Kidney (tissue), 14 donors: ENCODE data around the gene PRSS16. TPM values are rescaled to one million over a fixed set of nuclear protein-coding genes. Genes with fewer than 3 reads are reported as not detected.

Experiments
- DNase-seq, 5 donors: peaks; one replicate each; pipeline ENCODE4 v3.0.0-alpha.2; 2013 to 2020
- FAIRE-seq: peaks from 2 replicates; lab custom pipeline; 2012; peaks lifted over from hg19 to GRCh38; lab: Jason Lieb, UNC
- H3K27ac ChIP-seq, 2 donors: one replicate each; pipeline ENCODE4 v1.7.0; 2013; ENCODE audit warnings: low read depth in 2 of 2, low read length in 2 of 2, inconsistent platforms in 1 of 2
- H3K27me3 ChIP-seq: one replicate; pipeline ENCODE4 v1.7.1; 2013; ENCODE audit warnings: low read length, inconsistent platforms; ENCODE audit not compliant: control insufficient read depth, insufficient read depth
- H3K36me3 ChIP-seq, 3 donors: one replicate each; pipeline versions ENCODE4 v1.7.0 to v1.7.1; 2013; ENCODE audit warnings: low read length in 3 of 3, control low read depth in 1 of 3, inconsistent platforms in 1 of 3; ENCODE audit not compliant: insufficient read depth in 3 of 3, control insufficient read depth in 2 of 3
- H3K4me1 ChIP-seq, 3 donors: one replicate each; pipeline versions ENCODE4 v1.7.0 to v1.7.1; 2013; ENCODE audit warnings: low read length in 3 of 3, inconsistent platforms in 1 of 3, low read depth in 1 of 3; ENCODE audit not compliant: control insufficient read depth in 2 of 3, insufficient read depth in 2 of 3
- H3K4me3 ChIP-seq, 3 donors: one replicate each; pipeline versions ENCODE4 v1.7.0 to v1.8.1; 2013; ENCODE audit warnings: low read length in 3 of 3, control low read depth in 1 of 3, inconsistent platforms in 1 of 3
- H3K9ac ChIP-seq, 3 donors: one replicate each; pipeline versions ENCODE4 v1.7.0 to v1.7.1; 2013; ENCODE audit warnings: low read length in 3 of 3, control low read depth in 1 of 3, inconsistent platforms in 1 of 3
- H3K9me3 ChIP-seq, 3 donors: one replicate each; pipeline versions ENCODE4 v1.7.0 to v1.7.1; 2013; ENCODE audit warnings: low read length in 3 of 3, control low read depth in 1 of 3, inconsistent platforms in 1 of 3; ENCODE audit not compliant: control insufficient read depth in 2 of 3, insufficient read depth in 1 of 3
- intact Hi-C: fragments of 100-400 bp; cut with DNase I; formaldehyde crosslinking; loops from one replicate; pipeline ENCODE4 v1.11.1; 2022
- polyA plus RNA-seq: library from polyadenylated mRNA; stranded (reverse); fragments of 350-450 nt; fragmentation: Illumina TruSeq; extraction: RNeasy Lipid Tissue Mini Kit (QIAGEN cat#74804); gene quantifications from one replicate; pipeline ENCODE4 v1.2.3, GENCODE V29; 2014; ENCODE audit warnings: low read depth, low replicate concordance; ENCODE audit not compliant: insufficient read depth
- total RNA-seq: library from RNA; stranded (reverse); fragmentation: NEBNext Ultra II Directional; extraction: Animal tissue kit (Norgen Biotek cat#: 25700); gene quantifications from one replicate; pipeline ENCODE4 v1.2.1, GENCODE V29; 2021
- TF ChIP-seq, protein P1 (sequence below): IDR thresholded peaks from 3 replicates; pipeline ENCODE4 v1.5.1; 2012; ENCODE audit warnings: mild to moderate bottlenecking, moderate library complexity, borderline replicate concordance; ENCODE audit not compliant: insufficient read depth; ENCODE audit errors: extremely low read depth
- donor health status: control.
- donor health status: control.
- donor health status: control.
- donor health status: control.
- donor health status: control.
- donor health status: DM: yes; HTN: yes; CAD: no.
- donor health status: Normal renal cell carcinoma (clear cell type).

Gene PRSS16
- total and polyA plus RNA-seq, 2 donors from 2014 or later: 5.1 to 11.2 TPM

DNA sequence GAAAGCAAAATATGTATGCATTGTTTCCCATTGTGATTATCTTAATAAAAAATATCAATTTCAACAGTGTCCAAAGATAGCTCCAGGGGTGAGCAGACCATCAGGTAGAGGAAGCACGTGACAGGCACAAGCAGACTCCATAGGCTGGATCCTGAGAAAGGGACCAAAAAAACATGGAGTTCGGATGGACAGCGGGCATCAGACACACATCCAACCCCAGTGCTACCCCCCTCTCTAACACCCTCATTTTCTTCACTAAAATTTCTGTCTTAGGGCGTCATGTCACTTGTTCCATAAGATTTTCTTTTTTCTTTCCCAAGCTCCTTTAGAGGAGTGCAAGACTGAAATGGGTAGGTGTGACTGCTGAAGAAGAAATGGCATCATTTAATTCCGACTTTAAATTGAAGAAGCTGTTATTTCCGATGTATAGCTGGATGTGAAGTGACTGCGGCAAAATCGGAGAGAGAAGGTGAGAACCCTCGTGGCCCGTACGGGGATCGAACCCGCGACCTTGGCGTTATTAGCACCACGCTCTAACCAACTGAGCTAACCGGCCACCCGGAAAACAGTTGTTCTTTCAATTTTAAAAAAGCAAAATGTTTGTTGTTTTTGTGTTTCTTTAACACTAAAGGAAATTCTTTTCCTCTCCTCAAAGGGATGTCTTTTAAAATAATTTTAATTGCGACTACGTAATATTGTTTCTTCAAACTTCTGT lies 10.3 kb upstream of the PRSS16 start:
- TF ChIP-seq, protein P1, sequence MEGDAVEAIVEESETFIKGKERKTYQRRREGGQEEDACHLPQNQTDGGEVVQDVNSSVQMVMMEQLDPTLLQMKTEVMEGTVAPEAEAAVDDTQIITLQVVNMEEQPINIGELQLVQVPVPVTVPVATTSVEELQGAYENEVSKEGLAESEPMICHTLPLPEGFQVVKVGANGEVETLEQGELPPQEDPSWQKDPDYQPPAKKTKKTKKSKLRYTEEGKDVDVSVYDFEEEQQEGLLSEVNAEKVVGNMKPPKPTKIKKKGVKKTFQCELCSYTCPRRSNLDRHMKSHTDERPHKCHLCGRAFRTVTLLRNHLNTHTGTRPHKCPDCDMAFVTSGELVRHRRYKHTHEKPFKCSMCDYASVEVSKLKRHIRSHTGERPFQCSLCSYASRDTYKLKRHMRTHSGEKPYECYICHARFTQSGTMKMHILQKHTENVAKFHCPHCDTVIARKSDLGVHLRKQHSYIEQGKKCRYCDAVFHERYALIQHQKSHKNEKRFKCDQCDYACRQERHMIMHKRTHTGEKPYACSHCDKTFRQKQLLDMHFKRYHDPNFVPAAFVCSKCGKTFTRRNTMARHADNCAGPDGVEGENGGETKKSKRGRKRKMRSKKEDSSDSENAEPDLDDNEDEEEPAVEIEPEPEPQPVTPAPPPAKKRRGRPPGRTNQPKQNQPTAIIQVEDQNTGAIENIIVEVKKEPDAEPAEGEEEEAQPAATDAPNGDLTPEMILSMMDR: no peak
- no peaks in the 10 kb centered on the region for H3K4me1 ChIP-seq
- FAIRE-seq: no peak
- H3K36me3 ChIP-seq: no peaks in the 10 kb centered on the region
- H3K9me3 ChIP-seq: no peaks in the 10 kb centered on the region
- no peak overlapping the region for H3K4me3 ChIP-seq
- peaks cover 48% of the 10 kb centered on the region for H3K27me3 ChIP-seq
- H3K9ac ChIP-seq: no peak overlapping the region
- DNase-seq: peak in 1 of 5 donors; percentile 26
- intact Hi-C loops: no loop called here
- no peak overlapping the region for H3K27ac ChIP-seq

DNA sequence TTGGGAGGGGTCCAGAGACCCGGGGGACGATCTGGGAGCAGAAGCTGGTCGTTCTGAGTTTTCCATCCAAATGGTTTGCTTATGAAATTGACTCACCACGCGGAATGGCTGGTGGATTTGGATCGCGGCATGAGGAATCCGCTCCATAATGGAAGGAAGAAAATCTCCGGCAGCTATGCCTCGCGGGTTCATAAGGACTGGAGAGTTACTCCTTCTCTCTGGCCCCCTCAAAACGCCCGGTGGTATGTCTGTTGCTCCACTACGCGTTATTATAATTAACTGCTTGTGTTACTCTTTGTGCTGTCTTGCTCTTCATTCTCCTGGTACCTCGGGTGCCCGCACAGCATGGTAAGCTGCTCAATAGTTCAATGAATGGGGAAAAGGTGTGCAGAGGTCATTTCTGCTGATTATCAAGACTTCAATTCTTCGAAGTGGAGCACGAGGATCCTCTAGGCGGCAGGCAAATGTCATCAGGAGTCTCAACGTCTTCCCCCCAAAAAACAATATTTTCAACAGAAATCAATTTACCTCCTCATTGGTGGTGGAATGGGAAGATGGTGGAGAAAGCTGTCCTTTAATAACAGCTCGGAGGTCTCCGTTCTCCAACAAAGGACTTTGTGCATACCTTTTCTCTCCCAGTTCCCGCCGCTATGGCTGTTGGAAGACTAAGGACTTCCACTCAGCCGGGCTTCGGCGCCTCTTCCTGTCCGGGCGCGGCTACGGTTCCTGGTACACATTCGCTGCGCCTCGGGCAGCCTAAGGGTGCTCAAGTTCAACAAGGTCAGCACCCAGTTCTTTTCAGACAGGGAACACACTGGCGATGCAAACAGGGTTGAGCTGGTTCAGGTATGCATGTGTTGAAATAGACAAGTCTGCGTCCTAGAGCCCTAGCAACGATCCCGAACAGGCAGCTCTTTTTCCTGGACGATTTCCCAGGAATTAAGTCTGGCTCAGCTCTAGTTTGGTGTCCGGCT lies 9.2 kb upstream of the PRSS16 start:
- FAIRE-seq (no peak), DNase-seq (peak in 2 of 5 donors; percentile 10 to 33)
- H3K27me3 ChIP-seq: peaks cover 52% of the 10 kb centered on the region

DNA sequence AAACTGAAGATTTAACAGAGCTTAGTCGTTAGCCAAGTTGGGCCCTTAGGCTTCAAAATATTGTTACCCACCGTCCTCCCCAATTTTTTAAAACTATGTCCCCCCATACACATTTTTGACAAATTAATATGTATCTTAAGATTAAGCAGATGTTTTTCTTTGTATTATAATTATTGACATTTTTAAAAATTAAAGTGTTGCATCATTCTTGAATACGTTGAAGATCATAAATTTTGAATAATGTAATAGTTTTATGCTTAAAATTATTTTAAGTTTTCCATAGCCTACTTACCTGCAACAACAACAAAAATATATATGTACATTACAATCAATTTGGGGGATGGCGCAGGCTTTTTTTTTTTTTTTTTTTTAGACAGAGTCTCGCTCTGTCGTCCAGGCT lies 8.2 kb upstream of the PRSS16 start:
- intact Hi-C loops: no loop called here
- H3K27ac ChIP-seq: no peak overlapping the region
- H3K9ac ChIP-seq: no peak overlapping the region
- no peak for FAIRE-seq
- no peak overlapping the region for H3K4me3 ChIP-seq
- H3K27me3 ChIP-seq: peaks cover 55% of the 10 kb centered on the region
- no peak for DNase-seq
- TF ChIP-seq, protein P1: no peak
- H3K36me3 ChIP-seq: no peaks in the 10 kb centered on the region
- H3K4me1 ChIP-seq: no peaks in the 10 kb centered on the region
- no peaks in the 10 kb centered on the region for H3K9me3 ChIP-seq

More for the DNA sequence above, 9.2 kb upstream of the PRSS16 start:
- Histone ChIP-seq H3K4me1 (no peaks in the 10 kb centered on the region), H3K36me3 (no peaks in the 10 kb centered on the region), H3K9me3 (no peaks in the 10 kb centered on the region), H3K4me3 (no peak overlapping the region), H3K9ac (no peak overlapping the region), H3K27ac (no peak overlapping the region)
- intact Hi-C loops: no loop called here
- TF ChIP-seq, protein P1: no peak
